NCI-H187 treated with DMSO at 0.1 percent for 48 hours (cell line): ENCODE data around the gene ABL2.
"Not testable (repeated sequence)": the region's sequence is repeated elsewhere in the genome, so short reads cannot be mapped to it uniquely, and the experiment has no call there.

Experiments used
- DNase-seq: peaks from one replicate; lab custom pipeline; 2025; lab: John Stamatoyannopoulos, UW

The ABL2 gene

GRCh38 chr1:179135168-179135567 lies 94.3 kb downstream of the ABL2 start:
- not testable (repeated sequence) for DNase-seq

DNA sequence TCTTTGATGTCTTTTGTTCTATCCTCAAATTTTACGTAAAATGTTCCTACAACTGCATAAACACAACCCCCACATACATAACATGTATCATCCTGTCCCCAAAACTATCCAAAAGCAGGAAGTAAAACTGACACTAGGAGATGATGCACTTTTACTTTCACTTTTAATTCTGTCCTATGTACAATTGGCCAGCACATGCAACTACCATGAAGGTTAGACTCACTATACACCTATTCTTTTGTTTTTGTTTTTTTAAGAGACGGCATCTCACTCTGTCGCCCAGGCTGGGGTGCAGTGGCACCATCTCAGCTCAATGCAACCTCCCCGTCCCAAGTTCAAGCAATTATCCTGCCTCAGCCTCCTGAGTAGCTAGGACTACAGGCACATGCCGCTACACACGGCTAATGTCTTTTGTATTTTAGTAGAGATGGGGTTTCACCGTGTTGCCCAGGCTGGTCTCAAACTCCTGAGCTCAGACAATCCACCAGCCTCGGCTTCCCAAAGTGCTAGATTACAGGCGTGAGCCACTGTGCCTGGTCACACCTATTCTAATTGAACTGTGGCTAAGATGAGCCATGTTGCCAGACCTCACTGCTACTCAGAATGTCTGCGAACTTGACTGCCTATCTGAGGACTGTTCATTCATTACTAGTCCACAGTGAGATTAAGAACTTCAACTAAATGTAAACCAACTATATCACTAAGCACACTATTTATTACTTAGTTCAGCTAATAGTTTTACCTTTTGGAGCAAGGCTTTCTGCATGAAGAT lies 99.6 kb downstream of the ABL2 start:
- DNase-seq = no peak

DNA sequence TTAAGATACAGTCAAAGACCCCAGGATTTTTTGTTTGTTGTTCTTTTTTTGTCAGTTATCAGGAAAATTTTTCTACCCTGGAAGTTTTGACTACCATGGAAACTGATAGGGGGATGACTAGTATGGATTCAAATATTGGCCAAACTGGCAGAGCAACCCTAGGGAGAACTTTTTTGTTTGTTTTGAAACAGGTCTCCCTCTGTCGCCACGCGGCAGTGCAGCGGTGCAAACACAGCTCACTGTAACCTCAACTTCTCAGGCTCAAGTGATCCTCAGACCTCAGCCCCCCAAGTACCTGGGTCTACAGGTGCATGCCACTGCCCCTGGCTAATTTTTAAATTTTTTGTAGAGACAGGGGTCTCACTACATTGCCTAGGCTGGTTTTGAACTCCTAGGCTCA lies 101.0 kb downstream of the ABL2 start:
- DNase-seq = no peak

- DNase-seq = no peak
Observed at GRCh38 chr1:179127163-179127895, 102.1 kb downstream of the ABL2 start.

DNA sequence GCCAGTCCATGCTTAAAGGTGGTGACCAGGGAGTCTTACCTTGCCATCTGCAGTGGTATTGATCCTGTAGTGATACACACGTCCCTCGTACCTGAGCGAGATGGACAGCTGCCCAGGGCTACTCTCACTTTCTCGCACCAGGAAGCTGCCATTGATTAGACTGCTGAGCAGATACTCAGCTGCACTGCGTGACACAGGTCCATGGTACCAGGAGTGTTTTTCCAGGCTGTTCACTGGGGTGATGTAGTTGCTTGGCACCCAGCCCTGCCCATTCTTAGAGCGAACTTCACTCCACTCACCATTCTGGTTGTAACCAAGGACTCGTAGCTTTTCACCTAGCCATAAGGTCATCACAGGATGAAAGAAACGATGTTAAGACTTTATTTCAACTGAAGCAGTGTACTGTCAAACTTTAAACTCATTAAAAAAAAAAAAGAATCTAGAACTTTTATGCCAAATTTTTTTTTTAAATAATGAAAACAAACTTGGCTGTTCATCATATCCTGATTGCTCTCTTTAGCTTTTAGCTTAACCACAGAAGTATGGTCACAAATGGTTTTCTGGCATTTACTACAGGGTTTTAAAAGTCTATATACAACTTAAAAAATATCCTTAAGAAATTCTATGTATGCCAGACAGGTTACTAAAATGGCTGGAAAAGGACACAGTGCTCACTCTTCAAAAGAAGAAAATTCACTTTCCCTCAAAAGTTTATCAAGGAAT lies 103.0 kb downstream of the ABL2 start:
- no peak for DNase-seq

DNA sequence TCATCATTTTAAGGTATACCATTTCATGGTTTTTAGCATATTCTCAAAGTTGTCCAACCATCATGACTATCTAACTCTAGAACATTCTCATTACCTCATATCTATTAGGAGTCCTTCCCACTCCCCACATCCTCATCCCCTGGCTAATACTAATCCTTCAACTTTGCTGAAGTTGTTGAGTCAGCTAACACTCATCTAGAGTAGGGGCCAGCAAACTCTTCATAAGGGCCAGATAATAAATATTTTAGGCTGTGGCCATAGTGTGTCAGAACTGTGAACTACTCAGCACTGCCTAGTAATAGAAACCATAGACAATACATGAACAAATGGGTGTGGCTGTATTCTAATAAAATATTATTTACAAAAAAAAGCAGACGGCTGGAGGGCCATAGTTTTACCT lies 104.6 kb downstream of the ABL2 start:
- DNase-seq = no peak

GRCh38 chr1:179121159-179121938 lies 108.1 kb downstream of the ABL2 start:
- DNase-seq = no peak

DNA sequence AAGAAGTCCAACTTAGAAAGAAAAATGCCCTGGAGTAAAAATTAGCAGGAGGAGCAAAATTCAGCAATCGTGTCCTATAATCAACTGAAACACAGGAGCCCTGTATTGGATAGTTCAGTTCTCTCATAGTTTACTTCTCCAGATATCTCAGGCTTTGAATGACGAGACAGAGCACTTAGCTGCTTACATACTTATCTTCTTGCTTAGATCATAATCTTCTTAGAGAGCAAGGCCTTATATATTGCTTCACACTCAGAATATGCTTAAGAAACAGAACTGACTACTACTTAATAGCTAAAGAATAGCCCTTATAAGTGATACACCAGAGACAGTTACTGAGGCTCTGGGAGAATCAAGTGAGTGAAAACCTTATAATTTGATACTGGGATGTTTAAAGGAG lies 108.7 kb downstream of the ABL2 start:
- no peak for DNase-seq

DNA sequence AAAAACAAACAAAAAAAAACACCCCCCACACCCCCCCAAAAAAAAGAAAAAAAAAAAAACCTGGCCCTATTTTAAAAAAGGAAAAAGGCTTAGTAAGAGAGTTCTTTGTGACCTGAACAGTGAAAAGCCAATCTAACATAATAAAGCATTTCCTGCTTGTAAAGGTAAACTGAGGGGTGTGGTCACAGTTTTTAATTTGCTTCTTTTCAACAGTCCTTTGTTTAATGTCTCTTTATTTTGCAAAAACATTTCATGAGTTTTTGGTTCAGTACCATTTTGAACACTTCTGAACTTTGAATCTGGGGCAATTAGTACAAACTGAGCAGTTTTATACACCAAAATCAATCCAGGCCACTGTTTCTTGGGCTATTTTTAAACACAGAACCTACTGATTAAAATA lies 110.0 kb downstream of the ABL2 start:
- DNase-seq = no peak

DNA sequence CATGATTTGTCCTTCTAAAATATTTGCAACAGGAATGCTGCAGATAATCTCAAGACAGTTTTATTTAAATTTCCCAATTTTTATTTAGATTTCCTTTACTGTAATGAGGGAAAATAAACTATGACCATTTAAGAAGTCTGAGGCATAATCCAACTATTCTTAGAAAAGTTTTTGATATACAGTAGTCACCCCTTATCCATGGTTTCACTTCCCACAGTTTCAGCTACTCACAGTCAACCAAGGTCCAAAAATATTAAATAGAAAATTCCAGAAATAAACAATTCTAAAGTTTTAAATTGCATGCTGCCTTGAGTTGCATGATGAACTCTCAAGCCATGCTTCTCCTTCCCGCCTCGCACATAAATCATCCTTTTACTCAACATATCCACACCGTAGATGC lies 114.3 kb downstream of the ABL2 start:
- DNase-seq = no peak

- DNase-seq = no peak
Observed at GRCh38 chr1:179108644-179109043, 120.8 kb downstream of the ABL2 start.

DNA sequence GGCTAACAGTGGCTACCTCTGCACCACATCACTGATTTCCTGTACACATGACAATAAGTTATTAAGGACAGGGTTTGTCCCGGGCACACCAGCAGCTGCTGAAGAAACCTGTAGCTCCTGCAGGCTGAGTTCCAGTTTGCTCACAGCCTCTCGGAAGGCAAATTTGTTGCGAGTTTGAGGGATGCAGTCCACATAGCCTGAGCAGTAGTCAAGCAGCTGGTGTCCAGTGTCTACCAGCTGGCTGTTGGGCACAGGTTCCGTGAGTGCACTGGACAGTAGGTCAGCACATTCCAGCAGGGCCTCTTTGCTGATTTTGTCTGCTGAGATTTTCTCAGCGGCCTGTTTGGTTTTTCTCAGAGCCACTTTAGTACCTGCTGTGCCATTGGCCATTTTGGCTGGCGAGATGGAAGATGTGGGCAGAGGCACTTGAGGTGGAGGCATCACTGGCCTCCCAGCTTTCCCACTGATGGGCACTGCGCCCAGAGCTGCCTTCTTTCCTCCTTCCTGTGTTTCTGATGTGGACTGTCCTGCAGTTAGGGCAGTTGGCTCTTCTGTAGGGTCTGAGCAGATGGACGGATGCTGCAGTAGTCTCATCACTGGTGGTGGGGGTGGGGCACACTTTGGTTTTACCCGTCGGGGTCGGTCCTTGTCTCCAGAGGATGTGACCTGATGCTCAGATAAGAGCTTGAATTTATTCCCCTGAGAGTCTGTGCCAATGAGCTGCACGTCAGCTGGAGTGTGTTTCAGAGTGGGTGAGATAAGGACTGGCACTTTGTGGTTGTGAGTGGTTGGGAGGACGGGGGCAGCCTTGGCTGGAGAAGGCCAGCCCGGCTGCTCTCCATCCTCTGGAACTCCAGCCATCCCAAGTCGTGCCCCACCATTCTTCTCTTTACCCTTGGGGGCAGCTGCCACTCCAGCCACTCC lies 121.5 kb downstream of the ABL2 start:
- no peak for DNase-seq

- no peak for DNase-seq
Observed at GRCh38 chr1:179105393-179105792, 124.1 kb downstream of the ABL2 start.

DNA sequence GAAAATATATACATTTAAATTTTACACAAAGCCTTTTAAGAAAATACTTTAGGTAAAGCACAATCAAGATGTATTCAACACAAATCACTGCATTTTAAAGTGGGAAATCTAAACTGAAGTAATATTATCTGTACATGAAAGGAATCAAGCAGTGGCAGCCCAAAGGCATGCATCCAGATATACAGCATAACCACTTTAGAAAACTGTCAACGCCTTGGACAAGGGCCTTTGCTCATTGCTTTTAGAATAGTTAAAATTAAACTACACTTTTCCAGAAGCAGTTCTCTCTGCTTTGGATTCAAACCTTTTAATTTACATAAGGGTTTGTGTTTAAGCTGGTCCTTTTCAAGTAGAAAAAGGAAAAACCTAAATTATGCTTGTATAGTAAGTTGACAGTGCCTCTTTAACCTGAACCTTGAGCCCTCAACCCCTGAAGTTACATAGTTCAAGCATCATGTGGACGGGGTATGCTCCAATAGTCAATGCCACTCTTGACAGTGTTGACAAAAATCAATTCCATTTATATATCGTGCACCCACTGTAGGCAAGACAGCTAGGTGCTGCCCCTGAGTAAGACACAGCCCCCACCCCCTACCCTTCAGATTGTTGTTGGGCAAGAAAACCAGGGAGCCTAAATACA lies 124.7 kb downstream of the ABL2 start:
- DNase-seq = no peak

DNA sequence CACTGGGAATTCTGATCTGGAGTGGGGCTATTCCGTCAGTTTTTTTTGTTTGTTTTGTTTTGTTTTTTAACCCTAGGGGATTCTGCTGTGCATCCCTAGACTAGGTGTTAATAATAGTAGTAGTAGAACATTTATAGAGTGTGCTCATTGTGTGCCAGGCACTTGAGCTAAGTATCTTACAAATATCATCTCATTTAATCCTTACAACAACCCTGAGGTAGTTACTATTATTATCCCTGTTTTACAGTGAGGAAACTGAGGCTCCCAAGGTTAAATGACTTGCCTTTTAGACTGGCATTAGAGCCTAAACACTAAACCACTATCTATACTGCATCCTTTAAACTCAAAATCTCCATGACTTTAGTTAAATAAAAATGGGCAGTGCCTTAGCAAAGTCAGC lies 125.5 kb downstream of the ABL2 start:
- no peak for DNase-seq

- DNase-seq = no peak
Observed at GRCh38 chr1:179101566-179101965, 127.9 kb downstream of the ABL2 start.

DNA sequence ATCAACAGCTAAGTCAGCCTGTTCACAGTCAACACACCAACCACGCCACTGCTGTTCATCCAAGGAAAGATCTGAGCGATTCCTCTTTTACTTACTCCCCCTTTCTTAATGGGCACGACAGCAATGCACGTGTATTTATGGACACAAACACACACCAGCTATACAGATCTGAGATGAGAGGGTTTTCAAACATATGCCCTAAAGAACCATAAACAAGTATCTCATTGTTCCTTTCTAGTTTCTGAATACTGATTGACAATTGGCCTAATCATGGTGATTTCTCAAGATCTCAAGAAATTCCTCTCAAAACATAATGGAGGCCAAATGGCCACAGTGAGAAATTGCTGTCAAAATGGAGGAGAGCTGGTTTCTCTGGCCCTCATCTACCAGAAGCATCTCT lies 129.6 kb downstream of the ABL2 start:
- no peak for DNase-seq

DNA sequence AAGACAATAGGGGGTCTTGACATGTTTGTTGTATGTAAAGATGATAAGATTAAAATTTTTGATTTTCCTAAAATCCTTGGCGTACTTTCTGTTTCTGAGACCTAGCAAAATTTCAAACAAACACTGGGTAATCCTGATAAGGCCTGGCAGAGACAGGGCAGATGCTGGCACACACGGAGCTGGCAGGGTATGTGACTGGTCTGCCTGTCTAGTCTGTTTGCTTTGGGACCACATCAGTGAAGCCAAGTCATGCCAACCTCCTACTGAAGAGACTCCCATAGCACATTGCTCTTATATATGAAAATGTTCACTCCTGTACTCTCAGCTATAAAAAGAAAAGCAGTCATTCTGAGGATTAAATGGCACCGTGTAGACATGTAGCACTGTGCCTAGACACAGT lies 133.6 kb downstream of the ABL2 start:
- DNase-seq = no peak

DNA sequence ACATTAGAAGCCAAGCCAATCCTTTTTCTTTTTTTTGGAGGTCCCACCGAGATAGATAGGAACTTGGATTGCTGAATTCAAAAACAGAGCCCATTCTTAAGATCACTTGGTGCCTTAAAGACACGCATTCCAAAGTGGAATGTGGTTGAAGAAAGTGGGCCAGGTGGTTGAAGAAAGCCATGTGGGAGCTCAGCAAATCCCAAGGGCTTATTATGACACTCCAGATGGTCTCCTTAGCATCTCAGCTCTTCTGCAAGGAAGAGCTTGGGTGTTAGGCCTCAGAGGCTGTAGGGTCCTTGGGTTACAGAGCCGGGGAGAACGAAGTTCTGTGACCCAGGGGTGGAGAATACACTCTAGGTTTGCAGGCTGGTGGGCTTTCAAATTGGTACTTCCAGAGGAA lies 134.1 kb downstream of the ABL2 start:
- DNase-seq = no peak

DNA sequence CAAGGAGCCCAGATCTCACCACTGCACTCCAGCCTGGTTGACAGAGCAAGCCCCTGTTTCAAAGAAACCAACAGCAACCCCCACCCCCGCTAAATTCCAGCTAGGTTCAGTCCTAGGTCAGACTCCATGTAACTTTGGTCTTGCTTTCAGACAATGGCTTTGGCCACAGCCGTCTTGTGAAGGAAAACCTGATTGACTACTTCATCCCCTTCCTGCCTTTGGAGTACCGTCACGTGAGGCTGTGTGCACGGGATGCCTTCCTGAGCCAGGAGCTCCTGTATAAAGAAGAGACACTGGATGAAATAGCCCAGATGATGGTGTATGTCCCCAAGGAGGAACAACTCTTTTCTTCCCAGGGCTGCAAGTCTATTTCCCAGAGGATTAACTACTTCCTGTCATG lies 134.7 kb downstream of the ABL2 start:
- DNase-seq = no peak
